ENCODE data around the gene CDCP2. TPM values are rescaled to one million over a fixed set of nuclear protein-coding genes. Genes with fewer than 3 reads are reported as not detected.

CDCP2 gene
- total RNA-seq, 1 experiment from 2014 or later: not detected

- intact Hi-C loops (cut with micrococcal nuclease; ENCODE audit: unreplicated experiment): no loop called here
- CTCF ChIA-PET: interaction anchor here (1.0 kb wide), 1 partner anchor 60 kb away, joined by 3 read pairs; no protein-coding TSS in a partner anchor
- TF ChIP-seq CTCF (conservative IDR thresholded peaks at IDR 0.05) (no peak), EZH2 (IDR thresholded peaks at IDR 0.05; ENCODE audit: low read depth) (no peak)
Observed at GRCh38 chr1:54180701-54181360, 28.0 kb upstream of the CDCP2 start.

GRCh38 chr1:54178296-54179070 is 25.7 kb upstream of the CDCP2 start:
- no peak overlapping the region for H3K4me3 ChIP-seq
- intact Hi-C loops (cut with micrococcal nuclease; ENCODE audit: unreplicated experiment): no loop called here
- ChIA-PET CTCF (no interaction called here), POLR2A (ENCODE audit: unreplicated experiment) (interaction anchor here (0.6 kb wide), 1 partner anchor 37 kb away, joined by 3 read pairs; no protein-coding TSS in a partner anchor)
- H3K9me3 ChIP-seq (ENCODE audit: insufficient read depth, low read depth): no peaks in the 10 kb centered on the region
- no peaks in the 10 kb centered on the region for H4K20me1 ChIP-seq (ENCODE audit: insufficient read depth)
- no peaks in the 10 kb centered on the region for H3K9me2 ChIP-seq (ENCODE audit: insufficient read depth)
- no peaks in the 10 kb centered on the region for H3K79me2 ChIP-seq (ENCODE audit: low read depth)
- H3K4me1 ChIP-seq (replicated peaks; ENCODE audit: insufficient read depth): no peaks in the 10 kb centered on the region
- BruUV-seq (replicated peaks): no TSS peak
- DNase-seq: no peak
- no peaks in the 10 kb centered on the region for H3K27me3 ChIP-seq (ENCODE audit: insufficient read depth, low read depth)
- H2AFZ ChIP-seq: no peak overlapping the region
- no peak overlapping the region for H3K27ac ChIP-seq
- TF ChIP-seq EZH2 (IDR thresholded peaks at IDR 0.05; ENCODE audit: low read depth) (no peak), CTCF (conservative IDR thresholded peaks at IDR 0.05) (no peak)
- no peak overlapping the region for H3K4me2 ChIP-seq
- H3F3A ChIP-seq (ENCODE audit: insufficient read depth, low read depth): no peaks in the 10 kb centered on the region
- H3K36me3 ChIP-seq (ENCODE audit: low read depth): no peaks in the 10 kb centered on the region

More at GRCh38 chr1:54180701-54181360, 28.0 kb upstream of the CDCP2 start:
- H3K27me3 ChIP-seq (ENCODE audit: insufficient read depth, low read depth): no peaks in the 10 kb centered on the region
- no peak for DNase-seq
- H3K4me3 ChIP-seq: no peak overlapping the region
- H3K27ac ChIP-seq: no peak overlapping the region
- no peaks in the 10 kb centered on the region for H3K79me2 ChIP-seq (ENCODE audit: low read depth)
- H3K36me3 ChIP-seq (ENCODE audit: low read depth): no peaks in the 10 kb centered on the region
- no peak overlapping the region for H2AFZ ChIP-seq
- no TSS peak for BruUV-seq (replicated peaks)
- no peaks in the 10 kb centered on the region for H3F3A ChIP-seq (ENCODE audit: insufficient read depth, low read depth)
- H3K9me3 ChIP-seq (ENCODE audit: insufficient read depth, low read depth): no peaks in the 10 kb centered on the region
- H3K4me2 ChIP-seq: no peak overlapping the region
- H3K4me1 ChIP-seq (replicated peaks; ENCODE audit: insufficient read depth): no peaks in the 10 kb centered on the region
- no peaks in the 10 kb centered on the region for H4K20me1 ChIP-seq (ENCODE audit: insufficient read depth)
- no peaks in the 10 kb centered on the region for H3K9me2 ChIP-seq (ENCODE audit: insufficient read depth)
- POLR2A ChIA-PET (ENCODE audit: unreplicated experiment): no interaction called here

GRCh38 chr1:54177726-54178125 is 24.9 kb upstream of the CDCP2 start:
- H3K9me2 ChIP-seq (ENCODE audit: insufficient read depth): no peaks in the 10 kb centered on the region
- TF ChIP-seq EZH2 (IDR thresholded peaks at IDR 0.05; ENCODE audit: low read depth): no peak
- TF ChIP-seq CTCF (conservative IDR thresholded peaks at IDR 0.05): no peak
- no peak for DNase-seq
- no peak overlapping the region for H3K4me3 ChIP-seq
- intact Hi-C loops (cut with micrococcal nuclease; ENCODE audit: unreplicated experiment): no loop called here
- no TSS peak for BruUV-seq (replicated peaks)
- H3K27me3 ChIP-seq (ENCODE audit: insufficient read depth, low read depth): no peaks in the 10 kb centered on the region
- no peak overlapping the region for H3K4me2 ChIP-seq
- POLR2A ChIA-PET (ENCODE audit: unreplicated experiment): no interaction called here
- H3K9me3 ChIP-seq (ENCODE audit: insufficient read depth, low read depth): no peaks in the 10 kb centered on the region
- H3K4me1 ChIP-seq (replicated peaks; ENCODE audit: insufficient read depth): no peaks in the 10 kb centered on the region
- H3F3A ChIP-seq (ENCODE audit: insufficient read depth, low read depth): no peaks in the 10 kb centered on the region
- H3K36me3 ChIP-seq (ENCODE audit: low read depth): no peaks in the 10 kb centered on the region
- no peak overlapping the region for H3K27ac ChIP-seq
- no peaks in the 10 kb centered on the region for H4K20me1 ChIP-seq (ENCODE audit: insufficient read depth)
- CTCF ChIA-PET: no interaction called here
- H2AFZ ChIP-seq: no peak overlapping the region
- H3K79me2 ChIP-seq (ENCODE audit: low read depth): no peaks in the 10 kb centered on the region

Data from PC-9 (cell line).